KG1 (cell line): ENCODE data around the gene SLCO2A1.

ENCODE experiments used
- DNase-seq: peaks from one replicate; lab custom pipeline; 2025; lab: John Stamatoyannopoulos, UW

SLCO2A1 gene

GRCh38 chr3:133999891-134000685 is 29.6 kb downstream of the SLCO2A1 start:
- DNase-seq = no peak

- no peak for DNase-seq
Measured at GRCh38 chr3:133998691-133999241, 31.0 kb downstream of the SLCO2A1 start.

GRCh38 chr3:133997871-133998635 is 31.7 kb downstream of the SLCO2A1 start:
- DNase-seq = no peak

- no peak for DNase-seq
Measured at GRCh38 chr3:133996996-133997395, 32.7 kb downstream of the SLCO2A1 start.

GRCh38 chr3:133996251-133996661 is 33.5 kb downstream of the SLCO2A1 start:
- no peak for DNase-seq

GRCh38 chr3:133995264-133995663 is 34.5 kb downstream of the SLCO2A1 start:
- no peak for DNase-seq

GRCh38 chr3:133994166-133994890 is 35.4 kb downstream of the SLCO2A1 start:
- DNase-seq = no peak

GRCh38 chr3:133992951-133993620 is 36.6 kb downstream of the SLCO2A1 start:
- no peak for DNase-seq

- no peak for DNase-seq
Measured at GRCh38 chr3:133992381-133992780, 37.3 kb downstream of the SLCO2A1 start.

GRCh38 chr3:133991637-133992036 is 38.1 kb downstream of the SLCO2A1 start:
- no peak for DNase-seq

GRCh38 chr3:133991209-133991608 is 38.5 kb downstream of the SLCO2A1 start:
- DNase-seq = no peak

- DNase-seq = no peak
Measured at GRCh38 chr3:133989936-133990702, 39.6 kb downstream of the SLCO2A1 start.

- no peak for DNase-seq
Measured at GRCh38 chr3:133988631-133989161, 41.0 kb downstream of the SLCO2A1 start.

GRCh38 chr3:133987948-133988484 is 41.7 kb downstream of the SLCO2A1 start:
- no peak for DNase-seq

GRCh38 chr3:133987136-133987535 is 42.6 kb downstream of the SLCO2A1 start:
- DNase-seq = no peak

GRCh38 chr3:133986311-133986710 is 43.4 kb downstream of the SLCO2A1 start:
- DNase-seq = no peak

- DNase-seq = no peak
Measured at GRCh38 chr3:133984975-133985374, 44.8 kb downstream of the SLCO2A1 start.

- DNase-seq = no peak
Measured at GRCh38 chr3:133983576-133984560, 45.9 kb downstream of the SLCO2A1 start.

GRCh38 chr3:133983126-133983525 is 46.6 kb downstream of the SLCO2A1 start:
- no peak for DNase-seq
